GM21619 (cell line): ENCODE measurements around the gene RGS1.

Experiments used
- ATAC-seq: cut with Tn5 transposase; IDR thresholded peaks from one replicate; pipeline ENCODE4 v1.9.1; 2021; ENCODE audit not compliant: unreplicated experiment

RGS1 gene, protein sequence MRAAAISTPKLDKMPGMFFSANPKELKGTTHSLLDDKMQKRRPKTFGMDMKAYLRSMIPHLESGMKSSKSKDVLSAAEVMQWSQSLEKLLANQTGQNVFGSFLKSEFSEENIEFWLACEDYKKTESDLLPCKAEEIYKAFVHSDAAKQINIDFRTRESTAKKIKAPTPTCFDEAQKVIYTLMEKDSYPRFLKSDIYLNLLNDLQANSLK

DNA sequence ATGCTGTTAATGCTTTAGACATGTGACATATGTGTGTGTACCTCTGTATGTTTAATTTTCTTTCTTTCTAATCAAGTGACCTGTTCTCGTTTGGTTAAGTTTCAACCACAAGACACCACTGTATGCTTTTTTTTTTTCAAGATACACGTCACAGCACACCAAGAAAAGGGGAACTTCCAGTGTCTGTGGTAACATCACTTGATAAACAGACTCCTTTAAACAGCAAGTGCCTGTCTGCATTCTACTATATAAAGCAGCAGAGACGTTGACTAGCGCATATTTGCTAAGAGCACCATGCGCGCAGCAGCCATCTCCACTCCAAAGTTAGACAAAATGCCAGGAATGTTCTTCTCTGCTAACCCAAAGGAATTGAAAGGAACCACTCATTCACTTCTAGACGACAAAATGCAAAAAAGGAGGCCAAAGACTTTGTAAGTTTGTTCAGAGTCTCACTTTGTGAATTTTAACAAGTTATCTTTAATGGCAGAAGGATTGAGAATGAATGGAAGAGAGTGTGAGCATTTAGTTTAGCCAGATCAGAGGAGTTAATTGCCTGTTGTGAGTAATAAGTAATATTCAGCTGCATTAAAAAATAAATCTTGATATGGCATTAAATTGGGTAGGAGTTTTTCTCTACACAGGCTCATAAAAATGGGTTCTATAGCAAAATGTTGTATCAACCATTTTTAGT lies at the start of gene RGS1:
Gene RGS1, plus strand, starts transcription at position 275 of the 691 bp plus-strand sequence. Its CDS starts 20 bp downstream, at position 295.
- ATAC-seq, result peak; percentile 79

DNA sequence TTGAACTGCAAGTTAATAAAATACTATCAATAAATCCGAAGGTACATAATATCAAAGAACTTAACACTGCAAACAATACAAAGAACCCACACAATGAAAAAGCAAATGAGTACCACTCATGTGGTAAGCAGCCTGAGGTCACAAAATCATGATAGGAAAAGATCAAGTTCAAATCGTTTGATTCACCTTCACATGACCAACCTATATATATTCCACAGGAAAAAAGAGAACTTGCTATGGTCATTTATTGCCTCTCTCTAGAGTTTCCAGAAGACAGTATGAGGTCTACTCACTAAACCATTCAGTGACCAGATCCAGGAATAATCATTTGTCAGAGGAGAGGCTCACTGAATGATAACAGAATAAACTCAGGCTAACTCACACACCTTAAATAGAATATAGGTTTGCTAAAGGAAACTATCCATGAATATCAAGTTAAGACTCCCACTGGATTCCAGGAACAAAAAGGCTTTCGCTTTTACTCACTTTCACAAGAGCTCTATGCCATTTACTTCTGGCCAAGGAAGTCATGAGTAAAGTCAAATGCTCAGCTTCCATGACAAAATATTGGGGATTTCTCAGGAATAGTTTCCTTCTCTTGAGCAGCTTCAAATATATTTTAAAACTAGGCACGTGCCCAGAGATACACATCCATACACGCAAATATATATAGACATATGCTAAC lies 48.3 kb upstream of the RGS1 start:
- no peak for ATAC-seq

DNA sequence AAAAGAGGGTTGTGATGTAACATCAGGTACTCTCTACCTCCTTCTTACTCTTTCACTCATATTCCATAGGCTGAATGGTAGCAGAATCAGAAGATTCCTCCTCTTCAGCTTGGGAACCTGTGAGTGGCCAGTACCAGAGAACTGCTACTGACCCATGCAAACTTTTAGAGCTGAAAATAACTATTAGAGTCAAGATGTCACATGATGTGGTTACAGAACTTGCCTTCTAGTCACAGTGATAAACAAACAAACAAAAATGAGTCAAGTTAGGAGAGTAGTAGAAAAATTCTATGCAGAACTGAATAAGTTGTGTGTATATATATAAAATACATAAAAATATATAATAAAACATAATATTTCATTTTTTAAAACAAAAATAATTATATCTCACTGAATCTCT lies 47.6 kb upstream of the RGS1 start:
- peak; percentile 38 for ATAC-seq

GRCh38 chr1:192529031-192529755 lies 46.4 kb upstream of the RGS1 start:
- no peak for ATAC-seq

DNA sequence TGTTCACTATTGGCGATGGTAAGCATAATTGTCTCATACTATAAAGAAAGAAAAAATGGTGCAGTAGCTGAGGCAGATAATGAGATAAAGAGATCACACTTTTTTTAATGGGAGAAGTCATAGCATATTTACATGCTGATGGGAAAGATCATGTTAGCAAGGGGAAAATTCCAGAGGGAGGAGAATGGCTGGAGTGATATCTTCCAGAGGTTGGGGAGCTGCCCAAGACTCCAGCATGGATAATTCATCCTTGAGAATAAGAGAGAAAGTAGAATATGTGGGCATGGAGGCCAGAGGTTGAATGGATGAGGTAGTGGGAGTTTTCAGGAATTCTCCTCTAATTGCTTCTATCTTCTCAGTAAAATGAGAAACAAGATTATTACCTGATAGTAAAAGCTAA lies 45.8 kb upstream of the RGS1 start:
- ATAC-seq, result no peak

DNA sequence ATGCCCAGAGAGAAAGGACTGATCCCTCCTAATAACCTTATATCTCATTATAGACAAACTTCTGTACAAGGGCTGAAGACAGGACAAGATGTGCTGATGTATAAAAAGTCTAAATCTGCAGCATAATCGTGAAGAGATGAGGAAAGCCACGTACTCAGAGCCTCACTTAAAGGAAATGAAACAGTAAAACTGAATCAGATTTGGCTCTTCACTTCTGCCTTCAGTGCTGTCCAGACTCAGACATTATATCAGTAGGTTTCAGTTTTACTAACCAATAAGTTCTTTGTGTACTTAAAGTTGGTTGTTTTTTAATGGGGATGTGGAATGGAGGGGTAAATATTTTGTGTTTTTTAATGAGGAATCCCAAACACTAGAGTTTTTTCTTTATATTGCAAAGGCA lies 45.3 kb upstream of the RGS1 start:
- ATAC-seq, result peak; percentile 97

- peak; percentile 38 for ATAC-seq
Observed at GRCh38 chr1:192531037-192531703, 44.4 kb upstream of the RGS1 start.

DNA sequence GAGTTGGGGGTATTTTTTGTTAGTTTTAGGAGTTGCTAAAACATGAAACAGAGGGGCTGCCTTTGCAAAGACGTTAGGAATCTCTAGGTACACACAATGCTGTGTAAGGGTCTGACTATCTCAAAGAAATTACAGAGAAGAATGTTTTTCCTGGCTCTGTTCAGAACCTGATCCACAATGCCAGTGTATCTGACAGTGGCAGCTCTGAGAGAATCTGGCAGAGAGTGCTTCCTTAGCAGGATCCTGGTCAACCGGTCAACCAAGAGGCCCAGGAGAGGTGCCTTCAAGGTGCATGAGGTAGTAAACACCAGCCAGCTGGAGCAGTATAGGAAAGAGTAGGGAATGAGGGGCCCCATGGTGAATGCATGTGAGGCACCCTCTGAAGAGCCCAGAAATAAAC lies 40.9 kb upstream of the RGS1 start:
- ATAC-seq, result no peak

- no peak for ATAC-seq
Observed at GRCh38 chr1:192535916-192536664, 39.5 kb upstream of the RGS1 start.

DNA sequence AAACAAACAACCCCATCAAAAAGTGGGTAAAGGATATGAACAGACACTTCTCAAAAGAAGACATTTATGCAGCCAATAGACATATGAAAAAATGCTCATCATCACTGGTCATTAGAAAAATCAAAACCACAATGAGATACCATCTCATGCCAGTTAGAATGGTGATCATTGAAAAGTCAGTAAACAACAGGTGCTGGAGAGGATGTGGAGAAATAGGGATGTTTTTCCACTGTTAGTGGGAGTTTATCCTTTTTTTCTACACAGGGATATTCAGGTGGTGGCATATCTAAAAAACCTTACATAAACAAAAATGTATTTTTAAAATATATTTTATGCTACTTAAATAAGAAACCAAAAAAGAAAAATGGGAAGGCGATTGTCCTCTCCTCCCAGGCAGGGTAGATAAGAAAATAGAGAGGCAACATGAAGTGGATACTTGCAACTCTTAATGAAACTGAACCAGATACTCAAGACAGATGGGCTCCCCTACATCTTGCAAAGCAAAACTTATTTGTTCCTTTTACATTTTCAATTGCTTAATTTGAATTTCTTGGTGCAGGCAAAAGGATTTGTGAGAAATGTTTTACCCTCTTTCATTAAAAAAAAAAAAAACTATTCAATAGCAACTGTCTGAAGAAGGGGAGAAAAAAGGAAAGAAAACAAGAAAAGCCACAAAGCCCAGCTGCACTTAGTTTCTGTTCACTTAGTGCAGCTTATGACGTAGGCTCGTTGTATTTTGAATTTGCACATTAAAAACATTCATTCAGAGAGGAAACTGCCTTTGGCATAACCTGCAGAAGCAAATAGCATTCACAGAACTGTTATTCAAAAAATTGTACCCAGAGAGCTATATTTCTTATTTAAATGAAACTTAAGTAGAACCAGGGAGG lies 36.9 kb upstream of the RGS1 start:
- ATAC-seq, result peak; percentile 82

- no peak for ATAC-seq
Observed at GRCh38 chr1:192539297-192540092, 36.1 kb upstream of the RGS1 start.

DNA sequence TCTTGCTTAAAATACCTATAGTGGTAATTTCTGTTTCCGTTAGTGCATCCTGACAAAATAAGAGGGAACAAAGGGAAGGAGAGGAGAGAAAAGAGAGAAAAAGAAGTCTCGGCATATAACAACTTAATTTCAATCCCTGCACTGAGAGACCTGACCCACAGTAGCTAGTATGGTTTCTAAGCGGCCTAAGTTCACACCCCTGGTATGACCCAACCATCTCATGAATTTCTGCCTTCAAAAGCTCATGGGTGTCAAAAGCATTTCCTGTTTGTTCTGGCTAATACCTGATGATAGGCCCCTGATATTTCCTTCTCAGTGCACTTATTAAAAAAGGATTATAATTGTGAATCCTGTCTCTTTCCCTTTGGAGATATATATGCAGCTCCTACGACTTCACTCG lies 32.1 kb upstream of the RGS1 start:
- ATAC-seq, result no peak

GRCh38 chr1:192545896-192546521 lies 29.6 kb upstream of the RGS1 start:
- peak; percentile 37 for ATAC-seq

DNA sequence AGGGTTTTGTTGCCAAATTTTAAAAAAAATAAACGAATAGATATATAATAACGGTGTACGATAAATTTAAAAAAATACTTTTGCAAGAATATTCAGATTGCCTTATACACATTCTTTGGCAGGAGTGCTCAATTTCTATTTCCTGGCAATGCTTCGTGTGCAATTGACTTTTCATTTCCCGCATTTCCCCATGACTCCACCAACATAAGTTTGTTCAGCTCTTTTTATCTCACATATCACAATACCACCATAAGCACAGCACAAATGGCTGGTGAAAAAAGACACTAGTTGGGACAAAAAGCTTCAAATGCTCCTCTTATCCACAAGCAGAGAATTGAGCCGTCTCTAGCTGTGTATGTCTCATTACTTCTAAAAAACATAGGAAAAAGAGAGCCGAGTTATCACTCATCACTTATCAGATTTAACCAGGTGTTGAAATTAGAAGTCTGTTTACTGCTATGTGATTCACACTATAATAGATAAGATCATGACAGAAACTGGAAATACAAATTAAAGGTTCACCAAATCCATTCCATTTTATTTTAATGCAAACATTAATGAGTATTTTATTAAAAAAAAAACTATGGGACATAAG lies 28.9 kb upstream of the RGS1 start:
- no peak for ATAC-seq

DNA sequence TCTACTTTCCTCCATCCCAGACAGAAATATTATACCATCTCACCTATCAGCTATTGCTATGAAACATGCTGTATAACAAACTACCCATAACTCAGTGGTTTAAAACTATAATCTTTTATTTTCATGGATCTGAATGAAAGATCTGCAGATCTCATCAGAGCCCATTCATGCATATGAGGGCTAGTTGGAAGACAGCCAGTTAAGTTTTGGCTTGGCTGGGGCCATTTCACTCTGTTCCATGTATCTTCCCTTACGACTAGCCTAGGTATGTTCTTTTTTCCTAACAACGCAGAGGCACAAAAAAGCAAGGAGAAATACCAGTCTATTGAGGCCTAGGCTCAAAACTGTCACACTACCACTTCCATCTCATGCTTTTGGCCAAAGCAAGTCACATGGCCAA lies 28.1 kb upstream of the RGS1 start:
- ATAC-seq, result no peak

- no peak for ATAC-seq
Observed at GRCh38 chr1:192549937-192550336, 25.6 kb upstream of the RGS1 start.

DNA sequence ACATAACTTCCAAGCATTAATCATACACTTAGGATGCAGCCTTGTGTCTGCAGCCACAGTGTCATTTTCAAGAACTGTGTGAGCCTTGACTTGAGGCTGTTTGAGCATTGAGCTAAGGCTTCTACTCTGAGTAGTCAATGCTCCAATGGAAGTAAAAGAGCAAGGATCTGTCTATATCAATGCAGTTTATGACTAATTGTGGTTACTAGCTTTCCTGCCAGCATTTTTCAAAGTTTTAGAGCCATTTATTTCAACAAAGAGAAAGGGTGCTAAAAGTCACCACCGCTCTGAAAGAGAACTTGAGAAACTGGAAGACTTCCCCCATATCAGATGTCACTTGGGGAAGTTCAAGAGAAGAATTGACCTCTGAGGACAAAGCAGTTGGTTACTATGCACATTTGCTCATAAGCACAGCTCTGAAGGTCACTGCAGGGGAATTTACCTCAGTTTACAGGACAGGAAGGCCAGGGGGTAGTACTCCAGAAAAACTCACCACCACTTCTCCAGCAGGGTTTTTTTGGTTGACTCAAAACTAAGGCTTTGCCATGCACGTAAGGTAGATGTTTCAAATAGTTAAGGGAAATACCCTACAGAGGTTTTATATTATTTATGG lies 24.5 kb upstream of the RGS1 start:
- peak; percentile 57 for ATAC-seq
